Measurements from ENCODE around the gene ELK3.
A peak's percentile ranks its signal among the peaks of the same experiment; 100 is the strongest.

Gene ELK3

GRCh38 chr12:96190413-96191108 is 3.6 kb upstream of the ELK3 start:
- DNase-seq, result no peak

GRCh38 chr12:96192926-96193573 is 1.1 kb upstream of the ELK3 start:
- DNase-seq, result no peak

- DNase-seq, result no peak
These were observed 358 bp downstream of the ELK3 start for GRCh38 chr12:96194576-96194889.

- peak; percentile 78 for DNase-seq
These were observed 1.0 kb downstream of the ELK3 start for GRCh38 chr12:96194971-96195844.

- DNase-seq, result peak; percentile 64
These were observed 1.8 kb downstream of the ELK3 start for GRCh38 chr12:96195845-96196451.

GRCh38 chr12:96196781-96197180 is 2.6 kb downstream of the ELK3 start:
- DNase-seq, result peak; percentile 38

GRCh38 chr12:96197503-96198272 is 3.5 kb downstream of the ELK3 start:
- no peak for DNase-seq

GRCh38 chr12:96198965-96199364 is 4.8 kb downstream of the ELK3 start:
- DNase-seq, result no peak

GRCh38 chr12:96199464-96199863 is 5.3 kb downstream of the ELK3 start:
- no peak for DNase-seq

GRCh38 chr12:96201272-96202227 is 7.4 kb downstream of the ELK3 start:
- DNase-seq, result no peak

GRCh38 chr12:96204381-96204780 is 10.2 kb downstream of the ELK3 start:
- no peak for DNase-seq

- no peak for DNase-seq
These were observed 11.7 kb downstream of the ELK3 start for GRCh38 chr12:96205908-96206307.

- no peak for DNase-seq
These were observed 12.9 kb downstream of the ELK3 start for GRCh38 chr12:96206936-96207662.

GRCh38 chr12:96208346-96208745 is 14.2 kb downstream of the ELK3 start:
- DNase-seq, result no peak

- DNase-seq, result no peak
These were observed 14.8 kb downstream of the ELK3 start for GRCh38 chr12:96208801-96209549.

- DNase-seq, result peak; percentile 71
These were observed 16.3 kb downstream of the ELK3 start for GRCh38 chr12:96210376-96211055.

GRCh38 chr12:96211988-96212387 is 17.8 kb downstream of the ELK3 start:
- no peak for DNase-seq

- no peak for DNase-seq
These were observed 18.5 kb downstream of the ELK3 start for GRCh38 chr12:96212456-96213375.
